HG03097 (cell line): Measurements from ENCODE around the gene XPC.
A peak's percentile ranks its signal among the peaks of the same experiment; 100 is the strongest.

Experiments
- ATAC-seq: cut with Tn5 transposase; IDR thresholded peaks from one replicate; pipeline ENCODE4 v1.9.1; 2021; ENCODE audit not compliant: unreplicated experiment, low FRiP score

Gene XPC

DNA sequence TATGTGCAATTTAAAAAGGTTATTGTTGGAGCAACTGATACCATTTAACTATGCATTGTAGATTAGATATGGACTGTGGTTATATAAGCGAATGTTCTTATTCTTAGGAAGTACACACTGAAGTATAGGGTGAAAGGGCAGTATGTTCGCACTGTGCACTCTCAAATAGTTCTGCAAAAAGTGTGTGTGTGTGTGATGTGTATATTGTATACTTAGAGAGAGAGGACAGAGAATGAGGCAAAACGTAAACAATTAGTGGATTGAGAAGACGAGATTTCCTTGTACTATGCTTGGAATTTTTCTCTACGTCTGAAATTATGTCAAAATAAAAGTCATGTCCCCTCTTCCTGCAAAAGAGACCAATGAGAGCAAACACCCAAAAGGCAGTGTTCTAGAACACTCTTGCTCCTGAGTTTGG, 30.6 kb upstream of the XPC start:
- ATAC-seq: no peak

DNA sequence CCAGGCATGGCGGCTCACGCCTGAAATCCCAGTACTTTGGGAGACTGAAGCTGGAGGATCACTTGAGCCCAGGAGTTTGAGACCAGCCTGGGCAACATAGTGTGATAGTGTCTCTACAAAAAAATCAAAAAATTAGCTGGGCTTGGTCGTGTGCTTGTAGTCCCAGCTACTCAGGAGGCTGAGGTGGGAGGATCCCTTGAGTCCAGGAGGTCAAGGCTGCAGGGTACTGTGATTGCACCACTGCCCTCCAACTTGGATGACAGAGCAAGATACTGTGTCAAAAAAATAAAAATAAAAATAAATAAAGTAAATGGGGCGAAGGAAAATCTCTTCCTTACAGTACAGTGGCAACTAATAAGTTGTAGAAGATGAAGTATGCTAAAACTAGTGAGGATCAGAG, 29.8 kb upstream of the XPC start:
- no peak for ATAC-seq

- no peak for ATAC-seq
These were observed 28.3 kb upstream of the XPC start for GRCh38 chr3:14206548-14207177.

DNA sequence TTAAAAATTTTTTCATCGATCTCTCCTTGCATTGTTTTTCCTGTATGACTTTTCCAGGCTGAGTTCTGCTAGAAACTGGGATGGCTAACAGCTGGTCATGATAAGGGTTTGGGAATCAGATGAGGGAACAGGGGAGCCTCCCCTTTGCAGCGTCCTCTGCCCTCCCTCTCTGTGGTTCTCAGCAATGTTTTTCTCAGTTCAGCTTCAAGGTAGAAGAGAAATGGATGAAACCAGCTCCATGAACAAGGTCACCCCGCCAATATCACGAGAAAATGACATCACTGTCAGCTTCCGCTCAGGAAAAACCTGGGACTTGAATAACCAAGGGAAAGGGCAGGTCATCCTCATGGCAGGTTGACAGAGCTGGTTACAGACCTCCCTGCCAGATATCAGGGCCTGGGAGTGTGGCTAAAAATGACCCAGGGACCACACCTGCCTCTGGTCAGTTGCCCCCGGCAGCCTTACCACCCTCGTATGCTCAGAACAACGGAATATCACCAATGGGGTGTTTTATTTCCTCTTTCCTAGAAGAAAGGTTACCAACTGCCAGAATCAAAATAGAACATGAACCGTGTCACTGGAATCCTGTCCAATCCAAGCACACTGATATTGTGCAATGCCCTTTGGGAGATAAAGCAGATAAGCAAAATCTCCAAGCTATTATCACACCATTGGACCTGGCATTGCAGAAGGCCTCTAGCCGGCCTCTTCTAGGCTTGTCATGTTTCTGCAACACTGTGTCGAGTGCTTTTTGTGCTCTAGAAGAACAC, 26.3 kb upstream of the XPC start:
- no peak for ATAC-seq

GRCh38 chr3:14203521-14204079, 25.2 kb upstream of the XPC start:
- no peak for ATAC-seq

DNA sequence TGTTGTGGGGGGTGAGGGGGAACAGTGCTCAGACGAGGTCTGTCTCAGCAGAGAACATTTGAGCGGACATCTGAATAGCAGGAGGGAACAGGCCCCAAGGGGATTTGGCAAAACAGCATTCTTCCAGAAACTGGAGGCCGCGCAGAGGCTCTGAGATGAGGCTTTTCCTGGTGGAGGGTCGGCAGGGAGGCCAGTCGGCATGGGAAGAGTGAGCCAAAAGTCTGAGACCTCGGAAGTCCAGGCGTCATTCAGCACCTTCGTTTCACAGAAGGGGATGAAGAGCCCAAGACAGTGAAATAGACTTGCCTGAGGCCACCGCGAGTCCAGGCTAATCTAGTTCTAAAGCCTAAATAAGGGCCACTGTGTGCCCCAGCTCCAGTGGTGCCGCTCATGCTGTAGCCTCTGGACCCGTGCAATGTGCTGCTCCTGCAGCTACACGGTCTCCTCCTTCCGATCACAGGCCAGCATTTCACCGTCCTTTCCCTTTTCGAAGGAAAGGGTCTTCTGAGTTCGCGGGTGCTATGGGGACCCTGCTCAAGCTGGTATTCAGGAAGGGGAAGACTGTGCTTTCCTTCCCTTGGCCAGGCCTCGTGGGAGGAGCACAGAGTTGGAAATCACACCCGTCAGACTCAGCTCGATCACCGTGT, 24.6 kb upstream of the XPC start:
- no peak for ATAC-seq

DNA sequence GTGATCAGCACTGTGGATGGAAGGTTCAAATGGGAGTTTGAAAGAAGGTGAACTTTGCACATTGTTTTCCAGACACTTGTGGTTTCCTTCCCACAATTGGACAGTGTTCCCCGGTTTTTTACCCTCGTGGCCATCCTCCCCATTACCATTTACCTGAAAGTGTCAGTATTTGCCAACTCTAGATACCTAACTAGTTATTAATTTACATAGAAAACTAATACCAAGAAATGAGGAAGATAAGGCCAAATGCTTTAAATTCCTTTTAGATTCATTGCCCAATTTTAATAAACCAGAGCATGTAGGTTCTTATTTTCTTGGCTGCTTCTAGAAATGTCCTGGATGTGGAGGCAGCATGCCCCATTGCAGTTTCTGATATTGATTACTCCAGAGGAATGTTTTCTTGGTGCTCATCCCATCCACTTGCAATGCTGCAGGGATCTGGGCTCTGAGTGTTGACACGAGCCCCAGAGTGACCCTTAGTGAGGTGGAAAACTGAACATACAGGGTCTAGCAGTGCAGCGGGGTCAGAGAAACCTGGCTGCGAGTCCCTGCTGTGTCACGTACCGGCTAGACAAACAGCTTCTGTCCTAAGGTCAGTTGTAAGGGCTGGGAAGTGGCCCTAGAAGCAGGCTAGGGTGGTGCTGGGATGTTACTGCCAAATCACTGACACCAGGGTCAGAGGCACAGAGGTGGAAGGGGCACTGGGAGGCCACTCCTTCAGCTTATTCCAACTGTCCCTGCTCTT, 23.7 kb upstream of the XPC start:
- ATAC-seq: no peak

DNA sequence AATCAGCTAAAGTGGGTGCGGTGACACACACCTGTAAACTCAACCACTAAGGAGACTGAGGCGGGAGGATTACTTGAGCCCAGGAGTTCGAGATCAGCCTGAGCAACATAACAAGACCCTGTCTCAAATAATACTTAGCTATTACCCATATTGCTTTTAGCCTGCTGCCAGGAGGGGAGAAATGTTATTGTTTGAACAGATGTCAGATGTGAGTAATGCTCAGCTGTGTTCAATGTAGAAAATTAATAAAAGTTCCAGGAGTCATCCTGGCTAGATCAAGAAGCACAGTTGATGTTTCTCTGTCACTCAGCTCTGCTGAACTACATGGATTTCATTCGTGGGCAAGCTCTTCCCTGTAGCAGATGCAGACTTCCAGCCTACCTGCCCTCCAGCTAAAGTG, 22.4 kb upstream of the XPC start:
- no peak for ATAC-seq

DNA sequence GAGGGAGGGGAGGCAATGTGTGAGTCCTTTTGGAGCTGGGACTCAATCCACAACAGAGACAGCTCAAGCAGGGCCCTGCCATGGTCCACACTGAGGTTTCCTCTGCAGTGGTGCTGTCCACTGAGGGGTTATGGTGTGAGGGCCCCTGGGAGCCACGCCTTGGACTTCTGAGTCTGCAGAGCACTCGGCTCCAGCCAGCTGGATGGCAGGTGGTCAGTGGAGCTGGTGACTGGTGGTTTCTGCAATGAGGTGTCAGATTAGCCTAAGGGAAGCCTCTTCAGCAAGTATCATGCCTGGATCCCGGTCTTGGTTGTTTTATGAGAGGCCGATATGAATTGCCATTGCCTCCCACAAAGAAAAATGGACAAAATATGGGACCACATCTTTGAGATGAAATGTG, 21.9 kb upstream of the XPC start:
- no peak for ATAC-seq

DNA sequence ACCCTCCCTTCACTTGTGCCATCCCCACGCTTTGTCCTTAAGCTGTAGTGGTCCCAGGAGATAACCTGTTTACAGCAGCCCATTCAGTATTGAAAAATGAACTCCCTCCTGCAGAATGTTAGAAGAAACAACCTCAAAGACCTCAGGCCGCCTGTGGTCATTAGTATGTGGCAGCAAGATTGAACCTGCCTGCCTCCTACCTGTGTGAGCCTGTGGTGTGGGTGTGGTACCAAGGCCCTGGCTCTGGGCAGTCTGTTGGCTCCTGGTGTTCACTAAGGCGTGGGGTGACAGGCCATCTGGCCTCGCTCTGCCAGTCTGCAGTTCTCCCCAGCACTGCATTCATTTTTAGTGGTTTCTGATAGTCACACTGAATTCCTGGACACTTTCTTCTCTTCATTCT, 21.2 kb upstream of the XPC start:
- ATAC-seq: no peak

- no peak for ATAC-seq
These were observed 16.5 kb upstream of the XPC start for GRCh38 chr3:14194865-14195264.

DNA sequence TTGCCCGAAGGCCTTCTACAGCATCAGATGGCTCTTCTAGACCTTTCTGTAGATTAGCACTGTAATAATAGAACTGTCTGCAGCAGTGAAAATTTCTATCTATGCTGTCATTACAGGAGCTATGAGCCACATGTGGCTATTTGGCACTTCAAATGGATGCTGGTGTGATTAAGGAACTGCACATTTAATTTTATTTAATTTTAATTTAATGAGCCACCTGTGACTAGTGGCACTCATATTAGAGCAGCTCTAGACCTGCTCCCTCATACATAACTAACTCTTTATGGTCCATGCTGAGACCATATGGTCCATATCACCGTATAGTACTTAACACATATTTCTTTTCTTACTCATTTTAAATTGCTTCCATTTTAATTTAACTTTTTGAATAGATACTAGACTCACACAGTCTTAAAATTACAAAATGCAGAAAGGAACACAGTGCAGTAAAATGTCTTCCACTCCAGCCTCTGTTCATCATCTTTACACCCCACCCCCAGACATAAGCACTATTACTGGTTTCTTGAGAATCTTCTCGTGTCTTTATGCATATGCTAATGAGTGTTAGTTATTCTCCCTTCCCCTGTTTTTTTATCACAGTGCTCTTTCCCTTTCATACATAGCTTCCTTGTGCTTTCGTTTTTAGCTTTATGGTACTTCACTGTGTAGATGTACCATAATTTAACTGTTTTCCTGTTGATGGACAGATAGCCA, 9.8 kb upstream of the XPC start:
- no peak for ATAC-seq

DNA sequence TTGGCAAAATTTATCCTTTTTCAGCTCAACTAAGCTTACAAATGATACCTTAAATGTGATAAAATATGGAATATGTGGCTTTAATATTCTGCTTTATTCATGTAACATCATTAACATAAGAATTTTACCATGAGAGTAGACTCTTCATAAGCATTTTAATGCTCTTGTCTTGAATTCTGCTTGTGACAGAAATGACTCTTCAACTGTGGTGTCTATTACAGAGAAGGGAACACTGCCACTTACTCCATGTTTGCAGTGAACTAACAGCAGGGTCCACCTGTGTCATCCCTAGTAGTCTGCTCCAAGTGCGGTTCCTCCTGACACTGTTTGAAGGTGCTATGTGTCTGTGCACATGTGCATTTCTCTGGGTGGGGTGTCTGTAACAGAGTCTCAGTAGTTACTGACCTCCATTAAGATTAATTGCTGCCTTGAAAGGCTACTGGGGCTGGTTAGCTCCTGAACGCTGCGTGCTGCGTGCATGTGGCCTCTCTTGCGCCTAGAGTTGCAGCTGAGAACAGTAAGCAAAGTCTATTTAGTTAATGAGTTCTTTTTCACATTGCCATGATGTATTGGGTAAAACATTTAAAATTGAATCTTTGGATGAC, 8.6 kb upstream of the XPC start:
- ATAC-seq: no peak

- ATAC-seq: no peak
These were observed 4.7 kb upstream of the XPC start for GRCh38 chr3:14183015-14183577.

DNA sequence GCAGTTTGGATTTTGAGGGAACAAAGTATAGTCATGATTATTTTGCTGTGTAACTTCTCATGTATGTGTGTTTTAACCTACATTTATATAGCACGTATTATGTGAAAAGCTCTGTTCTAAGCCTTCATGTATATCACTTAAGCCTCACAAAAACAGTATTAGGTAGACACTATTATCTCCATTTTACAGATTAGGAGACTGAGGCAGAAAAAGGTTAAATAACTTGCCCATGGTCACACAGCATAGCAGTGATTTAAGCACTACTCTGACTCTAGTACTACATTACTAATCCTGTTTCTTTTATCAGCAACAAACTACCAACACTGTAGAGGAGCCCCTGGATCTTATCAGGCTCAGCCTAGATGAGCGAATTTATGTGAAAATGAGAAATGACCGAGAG, 2.9 kb upstream of the XPC start:
- no peak for ATAC-seq

DNA sequence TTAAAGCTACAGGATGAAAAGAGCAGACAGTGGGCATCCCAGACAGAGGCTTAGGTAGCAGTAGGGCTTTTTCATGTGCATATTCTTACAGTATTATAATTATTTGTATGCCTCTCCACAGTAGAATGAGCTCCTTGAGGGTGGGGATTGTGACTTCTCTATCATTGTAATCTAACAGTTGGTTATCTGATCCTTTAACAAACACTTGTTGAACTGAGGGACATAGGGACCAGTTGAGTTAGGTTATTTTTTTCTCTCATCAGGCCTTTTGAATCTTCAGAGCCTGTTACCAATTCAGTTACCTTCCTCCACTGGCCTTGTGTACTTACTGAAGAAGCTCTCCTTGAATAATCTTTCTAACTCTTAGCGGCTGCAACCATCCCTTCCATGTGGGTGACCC, 1.4 kb upstream of the XPC start:
- no peak for ATAC-seq

DNA sequence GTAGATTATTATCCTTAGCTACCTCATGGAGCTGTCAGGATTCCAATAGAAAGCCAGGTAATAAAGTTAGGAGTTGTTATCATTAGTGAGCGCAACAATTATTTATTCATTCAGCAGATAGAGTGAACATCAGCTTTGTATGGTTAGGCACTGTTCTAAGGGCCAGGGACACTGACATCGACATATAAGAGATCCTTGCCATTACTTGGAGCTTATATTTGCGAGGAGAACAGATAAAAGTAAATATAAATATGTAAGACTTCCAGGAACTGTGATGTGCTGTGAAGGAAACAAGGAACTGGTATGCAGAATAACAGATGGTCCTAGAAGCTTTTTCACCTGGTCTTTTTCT, 689 bp upstream of the XPC start:
- no peak for ATAC-seq

- peak; percentile 0 for ATAC-seq
These were observed 688 bp downstream of the XPC start for GRCh38 chr3:14177580-14178246.

- ATAC-seq: no peak
These were observed 2.9 kb downstream of the XPC start for GRCh38 chr3:14175383-14176037.
